Fibroblast of skin of left biceps (primary cell): ENCODE results near the gene BTBD9.

ENCODE experiments used
- DNase-seq, 2 experiments: peaks; one replicate each; pipeline ENCODE4 v3.0.0-alpha.2; 2013; ENCODE audit warnings: low read depth in 2 of 2

The BTBD9 gene

GRCh38 chr6:38555606-38556005 lies 84.1 kb downstream of the BTBD9 start:
- no peak for DNase-seq

GRCh38 chr6:38554700-38555413 lies 84.9 kb downstream of the BTBD9 start:
- no peak for DNase-seq

GRCh38 chr6:38554014-38554413 lies 85.7 kb downstream of the BTBD9 start:
- no peak for DNase-seq

GRCh38 chr6:38552121-38552520 lies 87.6 kb downstream of the BTBD9 start:
- no peak for DNase-seq

GRCh38 chr6:38549795-38550194 lies 89.9 kb downstream of the BTBD9 start:
- no peak for DNase-seq

GRCh38 chr6:38549180-38549579 lies 90.5 kb downstream of the BTBD9 start:
- DNase-seq = no peak

GRCh38 chr6:38543022-38543421 lies 96.7 kb downstream of the BTBD9 start:
- no peak for DNase-seq

- DNase-seq = no peak
Observed at GRCh38 chr6:38542031-38542430, 97.7 kb downstream of the BTBD9 start.

GRCh38 chr6:38533064-38533463 lies 106.7 kb downstream of the BTBD9 start:
- no peak for DNase-seq

- no peak for DNase-seq
Observed at GRCh38 chr6:38531134-38531533, 108.6 kb downstream of the BTBD9 start.

GRCh38 chr6:38528196-38528965 lies 111.3 kb downstream of the BTBD9 start:
- no peak for DNase-seq

GRCh38 chr6:38527371-38527770 lies 112.4 kb downstream of the BTBD9 start:
- DNase-seq = no peak

- DNase-seq = no peak
Observed at GRCh38 chr6:38525888-38526287, 113.8 kb downstream of the BTBD9 start.

GRCh38 chr6:38524436-38525145 lies 115.1 kb downstream of the BTBD9 start:
- DNase-seq = no peak

- DNase-seq = peak in 1 of 2 experiments; percentile 23
Observed at GRCh38 chr6:38522322-38522721, 117.4 kb downstream of the BTBD9 start.

- DNase-seq = no peak
Observed at GRCh38 chr6:38518511-38519304, 121.0 kb downstream of the BTBD9 start.

- DNase-seq = no peak
Observed at GRCh38 chr6:38517005-38517404, 122.7 kb downstream of the BTBD9 start.

- no peak for DNase-seq
Observed at GRCh38 chr6:38514399-38514798, 125.3 kb downstream of the BTBD9 start.

- DNase-seq = peak in 1 of 2 experiments; percentile 44
Observed at GRCh38 chr6:38512211-38512610, 127.5 kb downstream of the BTBD9 start.

GRCh38 chr6:38510205-38510604 lies 129.5 kb downstream of the BTBD9 start:
- no peak for DNase-seq

- peak in 1 of 2 experiments; percentile 58 for DNase-seq
Observed at GRCh38 chr6:38509713-38510112, 130.0 kb downstream of the BTBD9 start.

GRCh38 chr6:38508894-38509293 lies 130.8 kb downstream of the BTBD9 start:
- DNase-seq = no peak
